Transverse colon (tissue), 4 donors: ENCODE measurements around the gene KIF12. TPM values are rescaled to one million over a fixed set of nuclear protein-coding genes. Genes with fewer than 3 reads are reported as not detected.
"Not testable (repeated sequence)": the region's sequence is repeated elsewhere in the genome, so short reads cannot be mapped to it uniquely, and the experiment has no call there.

Experiments
- DNase-seq: peaks from one replicate; pipeline ENCODE4 v3.0.0-alpha.2; 2019
- H3K27ac ChIP-seq, 4 donors: fragments of 200-600 bp; sonication (generic); 2 replicates each; pipeline ENCODE4 v1.5.1; 2016 to 2018; ENCODE audit warnings: inconsistent platforms in 4 of 4
- H3K27me3 ChIP-seq: fragments of 200-600 bp; sonication (generic); 2 replicates; pipeline ENCODE4 v1.5.1; 2017; ENCODE audit warnings: inconsistent platforms
- H3K36me3 ChIP-seq, 4 donors: fragments of 200-600 bp; sonication (generic); 2 replicates each; pipeline ENCODE4 v1.5.1; 2017 to 2019; ENCODE audit warnings: inconsistent platforms in 4 of 4
- H3K4me1 ChIP-seq, 4 donors: fragments of 200-600 bp; sonication (generic); 2 replicates each; pipeline ENCODE4 v1.5.1; 2017 to 2020; ENCODE audit warnings: inconsistent platforms in 4 of 4
- H3K4me3 ChIP-seq, 4 donors: fragments of 200-600 bp; sonication (generic); 1 replicate in 1 of 4; 2 replicates in 3 of 4; pipeline versions ENCODE4 v1.5.1 to v1.6.1; 2017 to 2019; ENCODE audit warnings: inconsistent platforms in 4 of 4
- H3K9me3 ChIP-seq, 2 donors: fragments of 200-600 bp; sonication (generic); 2 replicates each; pipeline ENCODE4 v1.5.1; 2017 to 2019; ENCODE audit warnings: inconsistent platforms in 2 of 2
- CTCF ChIP-seq, 5 experiments: fragments of 200-600 bp in 3 of 5; fragments of 450-650 bp in 2 of 5; sonication (generic) in 3 of 5; IDR thresholded peaks; 1 replicate in 2 of 5; 2 replicates in 3 of 5; pipeline ENCODE4 v1.5.1; 2016 to 2017; ENCODE audit warnings: antibody characterized with exemption in 5 of 5, inconsistent platforms in 3 of 5, mild to moderate bottlenecking in 2 of 5, moderate library complexity in 1 of 5
- EP300 ChIP-seq: sonication (generic); formaldehyde crosslinking; IDR thresholded peaks from one replicate; pipeline ENCODE4 v1.6.1; 2017; ENCODE audit warnings: antibody characterized with exemption, low read depth
- POLR2A ChIP-seq: fragments of 450-650 bp; IDR thresholded peaks from one replicate; pipeline ENCODE4 v1.6.1; 2016; ENCODE audit warnings: antibody characterized with exemption, mild to moderate bottlenecking, moderate library complexity
- POLR2AphosphoS5 ChIP-seq, 3 donors: sonication (generic); formaldehyde crosslinking; IDR thresholded peaks; one replicate each; pipeline ENCODE4 v1.6.1; 2016; ENCODE audit warnings: antibody characterized with exemption in 3 of 3
- WGBS, 2 donors: methylation state at CpG; one replicate each; pipeline ENCODE4 v1.1.5; 2018; ENCODE audit warnings: low coverage in 1 of 2; 5-methylcytosine and 5-hydroxymethylcytosine counted together
- in situ Hi-C, 4 donors: fragments of 200-750 bp; cut with MboI; loops; one replicate each; pipeline versions ENCODE4 v1.15.0 to v1.15.1; 2017; ENCODE audit warnings: low sequenced_read_pairs in 3 of 4, low pct_ligation_motif_present in 1 of 4, low pct_unique_long_range_greater_than_20kb in 1 of 4
- intact Hi-C: fragments of 100-400 bp; cut with DNase I; formaldehyde crosslinking; loops from one replicate; pipeline ENCODE4 v1.15.1; 2023; ENCODE audit warnings: low total_unique reads
- total RNA-seq, 4 donors: library from RNA; depleted of rRNA; stranded (reverse); fragments of >200 nt; gene quantifications; one replicate each; pipeline ENCODE4 v1.1.0, GENCODE V29; 2016

Gene KIF12
- total RNA-seq, 4 donors from 2014 or later: 10.6 to 37.2 (median 20.0) TPM

- Histone ChIP-seq H3K4me3 (no peak overlapping the region), H3K27ac (no peak overlapping the region), H3K27me3 (no peaks in the 10 kb centered on the region), H3K36me3 (no peaks in the 10 kb centered on the region), H3K9me3 (no peaks in the 10 kb centered on the region), H3K4me1 (no peaks in the 10 kb centered on the region)
- no peak for DNase-seq
- 71 to 81% methylated on average over 3 to 4 of the region's 4 CpGs for WGBS, 2 donors
- intact Hi-C loops (no loop called here), in situ Hi-C loops (no loop called here)
- no peak for TF ChIP-seq POLR2AphosphoS5 (IDR thresholded peaks at IDR 0.05)
- no peak for TF ChIP-seq POLR2A
- no peak for TF ChIP-seq CTCF (IDR thresholded peaks at IDR 0.05)
- TF ChIP-seq EP300: no peak
Measured at GRCh38 chr9:114130624-114131277, 31.7 kb upstream of the KIF12 start.

GRCh38 chr9:114130141-114130540, 31.0 kb upstream of the KIF12 start:
- Histone ChIP-seq H3K4me3 (no peak overlapping the region), H3K4me1 (no peaks in the 10 kb centered on the region), H3K36me3 (no peaks in the 10 kb centered on the region), H3K27ac (no peak overlapping the region), H3K9me3 (no peaks in the 10 kb centered on the region), H3K27me3 (no peaks in the 10 kb centered on the region)
- in situ Hi-C loops (no loop called here), intact Hi-C loops (no loop called here)
- 64 to 69% methylated on average over 6 to 7 of the region's 7 CpGs for WGBS, 2 donors
- DNase-seq: no peak
- TF ChIP-seq POLR2AphosphoS5 (IDR thresholded peaks at IDR 0.05) (no peak), EP300 (no peak), POLR2A (no peak), CTCF (IDR thresholded peaks at IDR 0.05) (no peak)

GRCh38 chr9:114128759-114129158, 29.7 kb upstream of the KIF12 start:
- intact Hi-C loops, H3K9me3 ChIP-seq, H3K27ac ChIP-seq, H3K27me3 ChIP-seq, H3K4me3 ChIP-seq, DNase-seq, H3K4me1 ChIP-seq, H3K36me3 ChIP-seq, in situ Hi-C loops: not testable (repeated sequence)
- 85 to 100% methylated on average over 2 to 3 of the region's 3 CpGs for WGBS, 2 donors

GRCh38 chr9:114126247-114127060, 27.4 kb upstream of the KIF12 start:
- in situ Hi-C loops (no loop called here), intact Hi-C loops (no loop called here)
- no peak for DNase-seq
- TF ChIP-seq CTCF (IDR thresholded peaks at IDR 0.05): no peak
- no peak for TF ChIP-seq POLR2A
- no peak for TF ChIP-seq EP300
- TF ChIP-seq POLR2AphosphoS5 (IDR thresholded peaks at IDR 0.05): no peak
- H3K27me3 ChIP-seq: no peaks in the 10 kb centered on the region
- H3K9me3 ChIP-seq: no peaks in the 10 kb centered on the region
- no peaks in the 10 kb centered on the region for H3K36me3 ChIP-seq
- WGBS, 2 donors: 83% methylated on average over 13 of the region's 13 CpGs; no CpG with 5 or more reads in 1 of the 2 donors
- H3K27ac ChIP-seq: no peak overlapping the region
- H3K4me1 ChIP-seq: no peaks in the 10 kb centered on the region
- H3K4me3 ChIP-seq: no peak overlapping the region
